ENCODE measurements around the gene DPYD.

DPYD gene

DNA sequence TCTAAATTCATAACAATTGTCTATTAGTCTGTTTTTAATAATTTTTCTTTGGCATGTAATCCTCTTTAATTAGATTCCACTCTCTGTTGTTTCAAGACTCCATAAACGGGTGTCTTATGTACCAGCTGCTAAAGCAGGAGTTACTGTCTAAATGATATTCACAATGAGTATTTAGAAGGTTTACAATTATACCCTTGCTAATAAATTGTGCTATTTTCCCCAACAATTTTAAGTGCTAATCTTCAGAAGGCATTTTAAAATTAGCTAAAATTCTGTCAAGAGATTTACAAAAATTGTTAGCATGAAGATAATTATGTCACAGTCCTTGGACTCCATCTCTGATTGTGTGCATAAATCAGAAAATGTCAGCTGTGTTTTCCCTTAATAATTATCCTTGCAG lies 83.7 kb downstream of the DPYD start:
- DNase-seq (ENCODE audit: low spot score), result no peak

DNA sequence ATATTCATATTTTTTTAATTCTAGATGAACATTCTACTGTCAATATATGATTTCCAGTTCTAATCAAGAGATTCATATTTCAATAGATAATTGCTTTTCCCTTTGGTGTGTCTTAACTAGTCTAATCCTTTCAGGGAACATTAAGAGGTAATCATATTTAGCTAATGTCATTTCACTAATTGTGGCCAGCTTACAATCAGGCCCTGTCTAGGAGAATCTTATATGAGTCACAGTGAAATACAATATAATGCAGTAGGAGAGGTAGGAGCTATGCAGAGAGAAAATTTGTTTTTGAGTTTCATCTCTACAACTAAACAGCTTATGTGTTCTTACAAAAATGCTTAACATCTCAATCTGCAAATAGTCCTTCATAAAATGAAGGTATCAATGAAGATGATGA lies 85.9 kb downstream of the DPYD start:
- DNase-seq (ENCODE audit: low spot score), result no peak

DNA sequence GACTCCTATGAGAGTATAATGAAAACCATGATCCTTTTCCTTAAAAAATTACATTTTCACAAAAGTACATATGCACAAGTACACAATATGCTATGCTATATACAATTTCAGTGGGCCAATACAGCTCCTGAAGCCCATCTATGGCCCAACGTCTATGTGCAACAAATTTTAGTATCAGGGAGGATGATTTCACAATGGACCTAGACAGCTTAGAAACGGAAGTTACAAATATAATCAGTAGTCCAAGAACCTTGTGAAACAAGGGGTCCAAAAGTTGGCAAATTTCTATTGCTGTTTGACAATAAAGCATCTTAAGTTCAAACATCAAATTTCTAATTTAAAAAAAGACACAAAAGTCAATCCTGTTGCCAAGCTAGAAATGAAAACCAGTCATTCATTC lies 87.0 kb downstream of the DPYD start:
- no peak for DNase-seq (ENCODE audit: low spot score)

DNA sequence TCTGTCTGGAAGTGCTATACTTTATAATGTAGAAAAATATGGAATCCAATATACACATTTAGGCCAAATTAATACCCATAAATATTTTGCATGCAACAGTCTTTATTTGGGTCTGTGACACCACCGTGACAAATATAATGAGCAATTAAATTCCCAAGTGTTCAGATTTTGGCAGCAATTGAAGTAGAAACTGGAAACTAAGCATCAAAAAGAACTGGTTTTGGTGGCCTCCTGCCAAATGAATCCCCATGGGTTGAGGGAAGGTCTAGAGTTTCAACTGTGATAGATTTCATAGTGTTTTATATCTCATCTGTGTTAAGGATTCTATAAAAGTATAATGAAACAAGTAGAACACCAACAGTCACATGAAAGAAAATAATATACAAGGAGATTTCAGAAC lies 88.4 kb downstream of the DPYD start:
- DNase-seq (ENCODE audit: low spot score), result no peak

DNA sequence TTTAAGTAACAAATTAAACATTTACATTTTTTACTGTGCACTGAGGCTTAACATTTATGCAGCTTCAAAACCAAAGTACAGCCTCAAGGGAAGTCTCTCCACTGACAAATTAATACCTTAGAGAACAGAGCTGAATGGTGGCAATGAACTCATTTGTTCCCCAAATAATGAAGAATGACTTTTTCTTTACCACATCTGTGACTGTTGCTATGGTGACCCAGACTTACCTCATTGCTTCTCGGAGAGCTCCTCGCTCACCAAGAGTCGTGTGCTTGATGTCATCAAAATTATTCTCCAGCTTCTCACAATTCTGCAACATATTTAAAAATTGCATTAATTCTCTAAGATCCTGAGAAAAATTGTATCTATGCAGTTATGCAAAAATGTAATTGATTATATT lies 92.9 kb downstream of the DPYD start:
- DNase-seq (ENCODE audit: low spot score), result peak; percentile 21

DNA sequence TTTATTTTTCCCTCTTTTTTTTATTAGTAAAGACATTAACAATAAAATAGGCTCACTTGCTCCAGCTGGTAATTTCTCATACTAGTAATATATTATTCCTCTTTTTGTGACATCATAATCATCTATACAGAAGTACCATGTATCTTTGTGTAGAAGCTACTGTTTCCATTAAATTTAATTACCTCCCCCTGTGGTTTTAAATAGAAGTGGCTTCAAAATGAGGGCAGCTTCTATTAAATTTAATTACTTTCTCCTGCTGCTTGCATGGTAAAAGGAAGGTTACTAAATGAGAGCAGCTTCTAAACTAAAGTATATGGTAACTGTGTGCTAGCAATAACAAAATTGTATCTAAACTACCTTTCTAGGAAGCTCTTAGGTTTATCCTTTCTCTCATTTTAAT lies 94.0 kb downstream of the DPYD start:
- no peak for DNase-seq (ENCODE audit: low spot score)

DNA sequence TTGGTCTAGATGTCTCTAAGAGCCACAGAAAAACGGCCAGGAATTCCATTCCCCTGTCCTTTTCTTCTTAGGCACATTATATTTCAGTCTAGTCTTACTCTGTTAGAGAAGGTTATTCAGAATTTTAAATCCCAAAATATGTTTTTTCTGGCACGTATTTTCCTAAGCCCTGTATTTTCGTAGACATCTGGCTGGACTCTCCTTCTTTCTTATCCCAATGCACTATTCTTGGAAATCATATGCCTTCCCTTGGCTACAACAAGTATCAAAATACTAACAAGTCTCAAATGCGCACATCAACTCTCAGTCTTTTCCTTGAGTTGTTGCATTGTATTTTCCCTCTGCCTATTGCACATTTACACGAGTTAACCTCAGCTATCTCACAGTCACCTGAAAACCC lies 96.2 kb downstream of the DPYD start:
- no peak for DNase-seq (ENCODE audit: low spot score)

DNA sequence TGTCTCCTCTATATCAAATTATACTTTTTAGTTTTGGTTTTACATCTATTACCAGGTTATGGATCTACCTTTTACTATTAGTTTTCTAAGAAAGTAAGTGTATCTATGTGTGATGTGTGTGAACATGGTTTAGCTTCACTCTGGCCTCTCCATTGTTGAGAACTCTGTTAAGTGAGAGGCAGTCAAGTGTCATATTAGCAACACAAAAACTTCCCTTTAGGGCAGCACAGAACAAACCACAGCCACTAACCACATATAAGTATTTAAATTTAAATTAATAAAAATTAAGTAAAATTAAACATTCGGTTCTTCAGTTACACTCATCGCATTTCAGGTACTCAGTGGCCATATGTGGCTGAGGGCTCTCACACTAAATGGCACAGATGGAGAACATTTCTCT lies 96.6 kb downstream of the DPYD start:
- DNase-seq (ENCODE audit: low spot score), result no peak

DNA sequence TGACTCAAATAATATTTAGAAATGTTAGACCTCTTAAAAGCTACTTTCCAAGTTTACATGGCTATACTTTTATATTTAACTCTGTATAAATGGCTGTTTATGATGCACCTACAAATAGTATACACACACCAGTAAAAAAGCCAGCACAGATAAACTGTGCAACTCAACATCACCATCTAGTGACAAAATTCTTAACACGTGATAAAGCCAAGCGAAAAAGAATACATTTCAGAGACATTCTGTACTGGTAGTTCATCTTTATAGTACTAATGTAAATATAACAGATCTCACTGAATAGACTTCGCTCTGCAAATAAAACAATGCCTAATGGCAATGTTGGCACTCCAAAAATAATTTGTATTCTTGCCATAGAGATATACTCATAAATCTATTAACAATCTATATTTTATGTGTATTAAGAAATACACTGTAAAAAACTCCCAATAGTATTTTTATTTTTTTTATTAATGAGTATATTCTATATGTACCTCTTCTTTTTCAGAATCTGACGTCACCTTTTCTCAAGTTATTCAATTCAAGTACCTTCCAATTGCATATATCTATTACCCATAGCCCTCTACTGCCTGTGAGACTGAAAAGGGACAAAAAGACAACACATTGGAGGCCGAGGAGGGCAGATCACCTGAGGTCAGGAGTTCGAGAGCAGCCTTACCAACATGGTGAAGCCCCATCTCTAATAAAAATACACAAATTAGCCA lies 100.2 kb downstream of the DPYD start:
- peak; percentile 56 for DNase-seq (ENCODE audit: low spot score)

DNA sequence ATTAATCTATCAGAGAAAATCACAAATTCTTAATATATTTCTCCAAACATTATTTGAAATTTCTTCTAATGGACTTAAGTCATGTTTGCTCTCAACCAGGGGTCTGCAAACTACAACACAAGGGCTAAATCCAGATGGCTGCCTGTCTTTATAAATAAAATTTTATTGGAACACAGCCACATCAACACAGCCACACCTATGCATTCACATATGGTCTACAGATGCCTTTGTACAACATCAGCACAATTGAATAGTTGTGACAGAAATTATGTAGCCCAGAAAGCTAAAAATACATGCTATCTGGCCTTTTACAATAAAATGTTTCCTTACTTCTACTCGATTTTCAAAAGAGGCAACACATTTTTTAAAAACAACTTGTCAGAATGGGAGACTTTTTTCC lies 103.9 kb downstream of the DPYD start:
- no peak for DNase-seq (ENCODE audit: low spot score)

DNA sequence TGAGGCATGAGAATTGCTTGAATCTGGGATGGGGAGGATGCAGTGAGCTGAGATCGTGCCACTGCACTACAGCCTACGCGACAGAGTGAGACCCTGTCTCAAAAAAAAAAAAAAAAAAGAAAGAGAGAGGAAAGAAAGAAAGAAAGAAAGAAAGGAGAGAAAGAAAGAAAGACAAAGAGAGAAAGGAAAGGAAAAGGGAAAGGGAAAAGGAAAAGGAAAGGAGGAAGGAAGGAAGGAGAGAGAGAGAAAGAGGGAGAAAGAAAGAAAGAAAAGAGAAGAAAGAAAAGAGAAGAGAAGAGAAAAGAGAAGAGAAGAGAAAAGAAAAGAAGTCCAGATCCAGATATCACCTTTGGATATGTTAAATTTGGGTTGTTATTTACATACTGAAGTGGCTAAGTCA lies 106.0 kb downstream of the DPYD start:
- DNase-seq (ENCODE audit: low spot score), result no peak

DNA sequence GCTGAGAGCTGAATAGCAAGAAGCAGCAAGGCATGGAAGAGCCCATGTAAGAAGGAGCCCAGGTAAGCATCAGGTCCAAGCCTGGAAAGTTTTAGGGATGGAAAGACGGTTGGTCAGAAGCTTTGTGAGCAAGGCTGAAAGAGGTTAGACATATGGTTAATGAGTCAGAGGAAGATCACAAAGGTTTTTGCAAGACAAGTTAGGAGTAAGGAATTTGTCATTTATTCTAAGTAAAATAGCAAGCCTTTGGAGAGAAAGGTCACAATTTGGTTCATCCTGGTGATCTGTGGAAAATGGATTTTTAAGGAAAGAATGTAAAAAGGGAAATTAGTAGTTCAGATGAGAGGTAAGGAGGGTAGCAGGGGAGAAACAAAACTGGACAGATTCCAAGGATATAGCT lies 106.7 kb downstream of the DPYD start:
- DNase-seq (ENCODE audit: low spot score), result no peak

DNA sequence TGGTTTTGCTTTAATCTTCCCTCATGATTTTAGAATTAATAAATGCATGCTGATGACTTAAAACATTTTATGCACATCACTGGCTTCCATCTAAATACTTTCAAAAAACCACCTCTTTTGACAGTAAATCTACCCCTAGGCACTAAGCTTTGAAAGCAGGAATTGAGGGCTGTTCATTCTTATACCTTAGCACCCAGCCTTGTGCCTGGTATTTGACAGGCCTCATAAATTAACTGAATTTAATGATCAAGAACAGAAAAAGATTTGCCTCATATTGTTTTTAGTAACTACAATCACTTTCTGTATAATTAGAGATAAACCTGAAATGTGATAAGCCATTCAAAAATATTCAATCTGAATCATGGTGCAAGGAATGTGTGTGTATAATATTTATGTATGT lies 108.8 kb downstream of the DPYD start:
- DNase-seq (ENCODE audit: low spot score), result no peak

DNA sequence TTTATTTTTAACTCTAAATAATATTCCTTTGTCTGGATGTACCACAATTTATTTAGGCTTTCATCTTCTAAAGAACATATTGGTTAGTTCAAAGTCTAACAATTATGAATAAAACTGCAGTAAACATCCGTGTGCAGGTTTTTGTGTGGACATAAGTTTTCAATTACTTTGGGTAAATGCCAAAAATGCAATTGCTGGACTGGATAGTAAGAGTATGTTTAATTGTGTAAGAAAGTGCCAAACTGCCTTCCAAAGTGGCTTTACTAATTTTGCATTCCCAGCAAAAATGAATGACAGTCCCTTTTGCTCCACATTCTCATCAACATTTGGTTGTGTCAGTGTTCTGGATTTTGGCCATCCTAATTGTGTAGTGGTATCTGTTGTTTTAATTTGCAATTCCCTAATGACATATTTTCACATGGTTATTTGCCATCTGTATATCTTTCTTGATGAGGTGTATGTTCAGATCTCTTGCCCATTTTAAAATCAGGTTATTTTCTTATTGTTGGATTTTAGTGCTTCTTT lies 113.8 kb downstream of the DPYD start:
- DNase-seq (ENCODE audit: low spot score), result no peak

DNA sequence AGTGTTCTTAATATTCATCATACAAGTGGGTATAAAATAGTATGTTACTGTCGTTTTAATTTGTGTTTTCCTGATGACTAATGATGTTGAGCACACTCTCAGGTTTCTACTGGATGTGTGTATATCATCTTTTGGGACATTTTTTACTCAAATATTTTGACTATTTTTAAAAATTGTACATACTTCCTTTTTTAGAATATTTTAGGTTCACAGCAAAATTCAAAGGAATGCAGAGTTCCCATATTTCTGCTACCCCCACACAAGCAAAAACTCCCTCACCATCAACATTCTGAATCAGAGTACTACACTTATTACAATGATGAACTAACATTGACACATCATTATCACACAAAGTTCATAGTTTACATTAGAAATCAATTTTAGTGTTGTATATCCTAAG lies 114.5 kb downstream of the DPYD start:
- DNase-seq (ENCODE audit: low spot score), result no peak

DNA sequence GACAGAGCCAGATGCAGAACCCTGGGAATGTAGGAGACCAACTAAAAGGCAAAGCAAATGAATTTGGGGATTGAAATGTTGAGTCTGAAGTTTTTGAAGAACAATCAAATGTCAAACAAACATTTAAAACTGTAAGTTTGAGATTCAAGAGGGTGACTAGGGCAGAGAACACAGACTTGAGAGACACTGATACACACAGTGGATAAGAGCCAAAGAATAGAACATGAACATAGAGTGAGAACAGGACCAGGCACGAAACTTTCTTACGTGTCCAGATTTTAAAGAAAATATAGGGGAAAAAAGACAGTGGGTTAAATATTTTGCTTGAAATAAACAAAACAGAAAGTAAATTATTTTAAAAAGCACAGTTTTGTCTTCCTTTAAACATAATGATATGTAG lies 115.7 kb downstream of the DPYD start:
- DNase-seq (ENCODE audit: low spot score), result no peak

DNA sequence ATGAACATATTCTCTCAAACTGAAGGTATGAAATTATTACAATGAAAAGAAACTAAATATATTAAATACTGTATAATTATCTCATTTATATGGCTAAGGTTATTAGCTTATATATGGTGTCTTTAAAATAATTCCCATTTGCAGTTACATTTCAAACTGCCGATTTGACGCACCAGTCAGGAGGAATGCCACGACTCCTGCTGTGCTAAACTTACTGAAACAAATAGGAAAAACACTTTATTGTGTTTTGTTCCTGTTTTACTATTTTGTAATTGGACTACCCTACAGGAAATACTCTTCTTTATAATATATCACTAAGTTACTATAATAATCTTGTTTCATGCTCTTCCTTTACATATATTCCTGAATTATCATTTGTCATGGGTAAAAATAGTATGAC lies 117.8 kb downstream of the DPYD start:
- no peak for DNase-seq (ENCODE audit: low spot score)

DNA sequence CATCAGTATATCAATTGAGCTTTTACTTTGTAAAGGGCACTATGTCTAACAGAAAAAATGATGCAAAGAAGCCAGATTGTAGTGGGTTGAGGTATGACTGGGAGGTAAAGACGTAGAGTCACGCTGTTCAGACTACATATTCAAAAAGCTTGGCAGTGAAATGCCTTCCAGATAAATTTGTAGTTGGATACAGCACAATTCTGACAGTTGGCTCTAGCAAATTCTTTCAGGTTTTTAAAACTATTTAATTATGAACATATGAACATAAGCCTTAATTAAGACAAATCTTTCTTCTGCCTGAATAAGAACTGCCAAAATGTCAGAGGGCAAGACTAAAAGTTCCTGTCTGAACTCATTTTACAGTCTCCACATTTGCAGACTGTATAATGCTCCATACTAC lies 118.8 kb downstream of the DPYD start:
- no peak for DNase-seq (ENCODE audit: low spot score)

DNA sequence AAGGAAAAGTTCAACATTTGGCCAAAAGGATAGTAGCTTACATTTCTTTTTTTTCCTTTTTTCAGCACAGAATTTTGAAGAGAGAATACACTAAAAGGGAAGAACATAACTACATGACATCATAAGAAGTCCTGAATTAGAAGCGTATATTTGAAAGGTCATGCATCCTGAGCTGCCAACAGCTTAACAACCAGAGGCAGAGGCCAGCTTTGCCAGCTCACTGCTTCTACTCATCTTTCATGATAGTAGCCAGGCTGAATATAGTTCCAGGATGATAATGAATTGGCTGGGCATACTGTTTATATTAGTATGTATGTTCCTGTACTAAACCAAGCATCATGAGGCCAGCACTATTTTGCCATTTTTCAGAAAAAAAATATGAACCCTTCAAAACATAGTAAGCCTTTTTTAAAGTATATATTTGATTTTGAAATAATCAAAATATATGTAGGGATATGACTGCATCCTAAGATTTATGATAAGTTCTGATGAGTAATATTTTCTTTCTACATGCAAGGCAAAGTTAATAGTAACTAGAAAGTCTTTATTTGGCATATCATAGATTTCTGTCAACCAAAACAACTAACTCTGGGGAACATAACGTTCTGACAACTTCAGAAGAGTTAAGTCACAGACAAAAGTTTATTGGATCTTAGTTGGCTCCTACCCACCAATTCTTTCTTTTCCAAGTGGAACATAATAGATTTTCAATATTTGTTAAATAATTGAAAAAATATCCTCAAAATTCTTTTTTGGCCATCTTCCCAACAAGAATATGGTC lies 123.2 kb downstream of the DPYD start:
- DNase-seq (ENCODE audit: low spot score), result no peak

DNA sequence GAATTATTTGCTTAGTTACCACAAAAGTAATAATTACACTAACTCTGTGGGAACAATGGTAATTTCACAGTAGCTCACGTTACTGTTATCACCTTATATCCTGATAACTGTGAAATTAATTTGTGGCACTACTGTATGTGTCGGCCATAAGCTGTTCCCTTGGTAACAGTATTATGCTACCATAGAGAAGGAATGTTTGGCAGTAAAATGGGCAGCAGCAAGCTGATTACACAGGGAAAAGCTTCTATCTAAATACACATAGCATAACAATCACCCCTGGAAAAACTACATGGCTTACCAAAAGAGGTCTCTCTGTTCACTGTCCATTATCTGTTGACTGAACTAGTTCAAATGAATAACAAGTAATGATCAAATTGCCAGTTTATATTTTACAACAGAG lies 124.1 kb downstream of the DPYD start:
- DNase-seq (ENCODE audit: low spot score), result no peak

DNA sequence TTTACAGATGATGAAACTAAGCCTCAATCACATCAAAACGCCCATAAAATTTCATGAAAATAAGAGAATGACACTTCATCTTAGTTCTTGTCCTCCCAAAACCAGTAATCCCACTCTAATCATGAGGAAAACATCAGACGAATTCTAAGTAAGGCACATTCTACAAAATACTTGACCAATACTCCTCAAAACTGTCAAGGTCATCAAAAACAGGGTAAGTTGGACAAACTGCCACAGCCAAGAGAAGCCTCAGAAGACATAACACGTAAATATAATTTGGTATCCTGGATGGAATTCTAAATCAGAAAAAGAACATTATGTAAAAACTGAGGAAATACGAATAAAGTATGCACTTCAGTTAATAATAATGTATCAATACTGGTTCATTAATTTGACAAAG lies 128.2 kb downstream of the DPYD start:
- DNase-seq (ENCODE audit: low spot score), result no peak

DNA sequence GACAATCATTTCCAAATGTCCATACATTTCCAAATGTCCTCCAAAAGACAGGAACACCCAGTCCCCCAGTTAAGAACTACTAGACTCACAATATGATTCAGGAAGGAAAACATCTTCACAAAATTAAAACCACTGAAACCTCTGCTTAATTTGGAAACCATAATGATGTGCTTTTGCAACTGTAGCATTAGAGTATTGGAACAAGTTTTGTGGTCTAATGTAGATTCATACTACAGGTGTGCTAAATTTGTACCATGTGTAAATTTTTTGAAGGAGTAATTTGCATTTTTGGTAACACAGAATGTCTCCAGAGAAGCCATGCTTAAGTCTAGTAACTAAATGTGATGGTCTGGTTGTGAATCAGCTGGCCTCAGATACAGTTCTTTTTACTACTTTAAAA lies 129.6 kb downstream of the DPYD start:
- no peak for DNase-seq (ENCODE audit: low spot score)

DNA sequence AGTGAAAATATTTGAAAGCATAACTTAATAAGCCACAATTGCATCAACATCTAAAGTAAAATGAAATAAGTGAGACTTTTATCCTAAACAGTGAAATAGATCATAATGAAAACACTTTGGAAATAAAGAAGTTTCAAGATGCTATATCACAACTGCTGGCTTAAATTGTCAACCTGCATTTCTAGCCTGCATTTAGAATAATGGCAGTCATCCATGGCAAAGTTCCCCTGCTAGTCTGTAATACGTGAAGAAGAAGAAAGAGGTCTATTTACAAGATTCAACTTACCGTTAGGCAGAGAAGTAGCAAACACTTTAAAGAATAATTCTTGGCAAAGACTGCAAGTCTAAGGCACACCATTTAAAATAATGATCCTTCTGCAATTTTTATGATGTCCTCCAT lies 133.6 kb downstream of the DPYD start:
- no peak for DNase-seq (ENCODE audit: low spot score)

DNA sequence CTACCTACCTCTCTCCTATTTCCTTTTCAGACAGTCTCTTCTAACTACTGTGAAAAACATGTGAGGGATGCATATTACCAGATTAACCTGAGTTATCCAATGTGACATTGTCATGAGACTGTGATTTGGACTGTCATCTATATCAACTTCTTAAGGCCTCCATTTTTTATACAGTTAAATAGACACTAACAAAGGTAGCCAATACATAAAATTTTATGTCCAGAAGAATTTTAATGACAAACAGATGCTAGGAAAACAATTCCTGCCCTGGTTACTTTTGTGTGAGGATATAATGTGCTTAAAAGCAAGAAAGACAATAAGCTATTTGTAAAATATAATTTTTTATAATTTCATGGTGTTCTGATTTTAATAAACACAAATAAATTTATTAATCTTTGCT lies 136.2 kb downstream of the DPYD start:
- DNase-seq (ENCODE audit: low spot score), result no peak
